Activated B cell treated with CpG ODN at 0.5 μM for 24 hours (primary cell): ENCODE data around the gene IFI27L1. TPM values are rescaled to one million over a fixed set of nuclear protein-coding genes. Genes with fewer than 3 reads are reported as not detected.

Experiments used
- ATAC-seq: fragments of 200-7000 bp; cut with Tn5 transposase; one replicate; pipeline ENCODE4 v1.10.0; 2021; ENCODE audit warnings: low read depth, mild to moderate bottlenecking, moderate library complexity
- CTCF ChIA-PET: fragments of 350-600 bp; sonication (Branson Sonifier 250); formaldehyde crosslinking; loops from one replicate; lab custom pipeline; 2021; ENCODE audit warnings: antibody characterized with exemption; lab: Charles Lee
- POLR2A ChIA-PET: fragments of 350-600 bp; sonication (Branson Sonifier 250); formaldehyde crosslinking; loops from one replicate; lab custom pipeline; 2021; ENCODE audit warnings: antibody characterized with exemption; lab: Charles Lee
- DNase-seq: peaks from one replicate; pipeline ENCODE4 v3.0.0; 2022
- H3K27ac Mint-ChIP-seq: one replicate; pipeline ENCODE4 v1.8.0; 2020; ENCODE audit warnings: mixed read lengths
- H3K27me3 Mint-ChIP-seq: one replicate; pipeline ENCODE4 v1.8.0; 2021; ENCODE audit warnings: mixed read lengths
- H3K36me3 Mint-ChIP-seq: one replicate; pipeline ENCODE4 v1.8.0; 2021; ENCODE audit warnings: low read depth, mixed read lengths
- H3K4me1 Mint-ChIP-seq: one replicate; pipeline ENCODE4 v1.8.0; 2021; ENCODE audit warnings: mixed read lengths
- H3K4me3 Mint-ChIP-seq: one replicate; pipeline ENCODE4 v1.8.0; 2020; ENCODE audit warnings: mild to moderate bottlenecking, mixed read lengths
- H3K9me3 Mint-ChIP-seq: one replicate; pipeline ENCODE4 v1.8.0; 2020; ENCODE audit warnings: mixed read lengths
- CTCF ChIP-seq: fragments of 200-600 bp; IDR thresholded peaks from one replicate; pipeline ENCODE4 v1.8.0; 2022; ENCODE audit warnings: antibody characterized with exemption, mild to moderate bottlenecking
- intact Hi-C: fragments of 100-400 bp; cut with micrococcal nuclease; formaldehyde crosslinking; loops from one replicate; pipeline ENCODE4 v1.15.1; 2024
- total RNA-seq: library from RNA; stranded (reverse); gene quantifications from 2 replicates; pipeline ENCODE4 v1.2.3, GENCODE V29; 2022

IFI27L1 gene
- total RNA-seq, 1 donor from 2014 or later = 9.2 TPM

GRCh38 chr14:94044476-94045091, 36.5 kb upstream of the IFI27L1 start:
- CTCF ChIA-PET = no interaction called here
- ATAC-seq (no peak), DNase-seq (no peak)
- Mint-ChIP-seq H3K36me3 (peaks cover 49% of the 10 kb centered on the region), H3K4me3 (no peak overlapping the region), H3K4me1 (no peaks in the 10 kb centered on the region), H3K9me3 (no peaks in the 10 kb centered on the region), H3K27ac (no peak overlapping the region), H3K27me3 (no peaks in the 10 kb centered on the region)
- TF ChIP-seq CTCF = no peak
- intact Hi-C loops = no loop called here
- POLR2A ChIA-PET = no interaction called here

GRCh38 chr14:94045101-94045500, 36.0 kb upstream of the IFI27L1 start:
- ChIA-PET CTCF (no interaction called here), POLR2A (no interaction called here)
- Mint-ChIP-seq H3K27ac (peak overlapping the region; percentile 15), H3K27me3 (no peaks in the 10 kb centered on the region), H3K4me1 (no peaks in the 10 kb centered on the region), H3K4me3 (no peak overlapping the region), H3K9me3 (no peaks in the 10 kb centered on the region), H3K36me3 (peaks cover 54% of the 10 kb centered on the region)
- TF ChIP-seq CTCF = no peak
- ATAC-seq (no peak), DNase-seq (no peak)
- intact Hi-C loops = no loop called here

GRCh38 chr14:94045563-94046345, 35.4 kb upstream of the IFI27L1 start:
- Mint-ChIP-seq H3K27ac (no peak overlapping the region), H3K27me3 (no peaks in the 10 kb centered on the region), H3K36me3 (peaks cover 61% of the 10 kb centered on the region), H3K9me3 (no peaks in the 10 kb centered on the region), H3K4me1 (no peaks in the 10 kb centered on the region), H3K4me3 (no peak overlapping the region)
- TF ChIP-seq CTCF = no peak
- DNase-seq (no peak), ATAC-seq (no peak)
- POLR2A ChIA-PET = no interaction called here
- CTCF ChIA-PET = interaction anchor here (1.0 to 1.2 kb wide), 2 partner anchors 9 to 91 kb away, joined by 3 to 4 read pairs; no protein-coding TSS in a partner anchor
- intact Hi-C loops = no loop called here

- H3K36me3 Mint-ChIP-seq = peaks cover 71% of the 10 kb centered on the region
- CTCF ChIA-PET = interaction anchor here (1.0 to 1.2 kb wide), 2 partner anchors 10 to 90 kb away, joined by 3 to 4 read pairs; no protein-coding TSS in a partner anchor
- ATAC-seq = no peak
These were observed 34.3 kb upstream of the IFI27L1 start for GRCh38 chr14:94046696-94047250.

More at GRCh38 chr14:94046696-94047250, 34.3 kb upstream of the IFI27L1 start:
- Mint-ChIP-seq H3K9me3 (no peaks in the 10 kb centered on the region), H3K27me3 (no peaks in the 10 kb centered on the region), H3K4me1 (no peaks in the 10 kb centered on the region), H3K4me3 (no peak overlapping the region), H3K27ac (no peak overlapping the region)
- no peak for TF ChIP-seq CTCF
- intact Hi-C loops = no loop called here
- POLR2A ChIA-PET = no interaction called here
- DNase-seq = no peak
